Lung (tissue), 12 donors: Measurements from ENCODE around the gene DNAJC9. TPM values are rescaled to one million over a fixed set of nuclear protein-coding genes. Genes with fewer than 3 reads are reported as not detected.
A peak's percentile ranks its signal among the peaks of the same experiment; 100 is the strongest.

ENCODE experiments used
- ATAC-seq: fragments of 200-7000 bp; cut with Tn5 transposase; one replicate; pipeline ENCODE4 v1.9.1; 2020; ENCODE audit warnings: moderate number of reproducible peaks; ENCODE audit not compliant: insufficient read depth, low FRiP score
- DNase-seq, 3 donors: peaks; one replicate each; pipeline ENCODE4 v3.0.0-alpha.2; 2013 to 2017
- H3K27ac ChIP-seq, 2 donors: one replicate each; pipeline ENCODE4 v1.5.1; 2013; ENCODE audit warnings: mild to moderate bottlenecking in 2 of 2, moderate library complexity in 2 of 2, control low read depth in 1 of 2, inconsistent platforms in 1 of 2, low read depth in 1 of 2, low read length in 1 of 2
- H3K27me3 ChIP-seq, 3 donors: one replicate each; pipeline ENCODE4 v1.5.1; 2013; ENCODE audit warnings: low read length in 2 of 3; ENCODE audit not compliant: control insufficient read depth in 3 of 3, insufficient read depth in 3 of 3
- H3K36me3 ChIP-seq, 4 donors: one replicate each; pipeline ENCODE4 v1.5.1; 2013; ENCODE audit warnings: low read length in 4 of 4, mild to moderate bottlenecking in 1 of 4, moderate library complexity in 1 of 4; ENCODE audit not compliant: control insufficient read depth in 4 of 4, insufficient read depth in 4 of 4
- H3K4me1 ChIP-seq, 5 donors: one replicate each; pipeline ENCODE4 v1.5.1; 2013; ENCODE audit warnings: low read length in 5 of 5, mild to moderate bottlenecking in 2 of 5, moderate library complexity in 1 of 5; ENCODE audit not compliant: control insufficient read depth in 5 of 5, insufficient read depth in 5 of 5
- H3K4me3 ChIP-seq: one replicate; pipeline ENCODE4 v1.5.1; 2013; ENCODE audit warnings: mild to moderate bottlenecking, control low read depth, moderate library complexity
- H3K9ac ChIP-seq, 2 donors: one replicate each; pipeline ENCODE4 v1.5.1; 2013; ENCODE audit warnings: low read length in 2 of 2, control low read depth in 1 of 2; ENCODE audit not compliant: insufficient read depth in 1 of 2
- H3K9me3 ChIP-seq, 4 donors: one replicate each; pipeline ENCODE4 v1.5.1; 2013; ENCODE audit warnings: low read length in 3 of 4, mild to moderate bottlenecking in 1 of 4, moderate library complexity in 1 of 4; ENCODE audit not compliant: control insufficient read depth in 4 of 4, insufficient read depth in 3 of 4
- WGBS, 2 donors: extraction: QIAGEN DNeasy Blood & Tissue Kit; methylation state at CpG; one replicate each; pipeline ENCODE4 v1.1.7; 2013; 5-methylcytosine and 5-hydroxymethylcytosine counted together
- polyA plus RNA-seq, 2 donors: library from polyadenylated mRNA; stranded (reverse); fragments of 200-250 nt; gene quantifications; one replicate each; pipeline ENCODE4 v1.2.1, GENCODE V29; 2013
- total RNA-seq, 2 donors: library from RNA; depleted of rRNA in 1 of 2; stranded (reverse); fragments of >200 nt in 1 of 2; gene quantifications; one replicate each; pipeline ENCODE4 v1.2.1, GENCODE V29; 2014 to 2021
- TF ChIP-seq, protein P1 (sequence below): IDR thresholded peaks from 2 replicates; pipeline ENCODE4 v1.5.1; 2012; ENCODE audit warnings: mild to moderate bottlenecking; ENCODE audit errors: control extremely low read depth, extremely low read depth
- donor health status: control.
- donor health status: control.
- donor health status: Bipolar disorder and iron deficiency.
- donor health status: healthy.
- donor health status: DM: yes; HTN: yes; CAD: no.

The DNAJC9 gene
- total and polyA plus RNA-seq, 4 donors: 7.5 to 21.0 (median 11.5) TPM

DNA sequence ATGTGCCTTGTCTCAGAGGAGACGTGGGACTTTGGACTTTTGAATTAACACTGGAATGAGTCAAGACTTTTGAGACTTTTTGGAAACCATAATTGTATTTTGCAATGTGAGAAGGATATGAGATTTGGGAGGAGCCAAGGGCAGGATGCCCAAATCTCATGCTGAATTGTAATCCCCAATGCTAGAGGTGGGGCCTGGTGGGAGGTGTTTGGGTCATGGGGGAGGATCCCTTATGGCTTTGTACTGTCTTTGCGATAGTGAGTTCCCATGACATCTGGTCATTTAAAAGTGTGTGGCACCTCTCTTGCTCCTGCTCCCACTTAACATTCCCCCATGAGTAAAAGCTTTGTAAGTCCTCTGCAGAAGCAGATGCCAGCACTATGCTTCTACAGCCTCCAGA, 39.2 kb downstream of the DNAJC9 start:
- Histone ChIP-seq H3K9ac (no peak overlapping the region), H3K36me3 (peaks cover 0 to 8% (median 1%) of the 10 kb centered on the region in 4 donors), H3K27ac (no peak overlapping the region), H3K4me1 (no peaks in the 10 kb centered on the region), H3K4me3 (no peak overlapping the region), H3K27me3 (no peaks in the 10 kb centered on the region), H3K9me3 (no peaks in the 10 kb centered on the region)
- ATAC-seq: no peak
- 82 to 89% methylated on average over 2 of the region's 2 CpGs for WGBS, 2 donors
- TF ChIP-seq, protein P1, sequence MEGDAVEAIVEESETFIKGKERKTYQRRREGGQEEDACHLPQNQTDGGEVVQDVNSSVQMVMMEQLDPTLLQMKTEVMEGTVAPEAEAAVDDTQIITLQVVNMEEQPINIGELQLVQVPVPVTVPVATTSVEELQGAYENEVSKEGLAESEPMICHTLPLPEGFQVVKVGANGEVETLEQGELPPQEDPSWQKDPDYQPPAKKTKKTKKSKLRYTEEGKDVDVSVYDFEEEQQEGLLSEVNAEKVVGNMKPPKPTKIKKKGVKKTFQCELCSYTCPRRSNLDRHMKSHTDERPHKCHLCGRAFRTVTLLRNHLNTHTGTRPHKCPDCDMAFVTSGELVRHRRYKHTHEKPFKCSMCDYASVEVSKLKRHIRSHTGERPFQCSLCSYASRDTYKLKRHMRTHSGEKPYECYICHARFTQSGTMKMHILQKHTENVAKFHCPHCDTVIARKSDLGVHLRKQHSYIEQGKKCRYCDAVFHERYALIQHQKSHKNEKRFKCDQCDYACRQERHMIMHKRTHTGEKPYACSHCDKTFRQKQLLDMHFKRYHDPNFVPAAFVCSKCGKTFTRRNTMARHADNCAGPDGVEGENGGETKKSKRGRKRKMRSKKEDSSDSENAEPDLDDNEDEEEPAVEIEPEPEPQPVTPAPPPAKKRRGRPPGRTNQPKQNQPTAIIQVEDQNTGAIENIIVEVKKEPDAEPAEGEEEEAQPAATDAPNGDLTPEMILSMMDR: no peak
- DNase-seq: peak in 1 of 3 donors; percentile 10

DNA sequence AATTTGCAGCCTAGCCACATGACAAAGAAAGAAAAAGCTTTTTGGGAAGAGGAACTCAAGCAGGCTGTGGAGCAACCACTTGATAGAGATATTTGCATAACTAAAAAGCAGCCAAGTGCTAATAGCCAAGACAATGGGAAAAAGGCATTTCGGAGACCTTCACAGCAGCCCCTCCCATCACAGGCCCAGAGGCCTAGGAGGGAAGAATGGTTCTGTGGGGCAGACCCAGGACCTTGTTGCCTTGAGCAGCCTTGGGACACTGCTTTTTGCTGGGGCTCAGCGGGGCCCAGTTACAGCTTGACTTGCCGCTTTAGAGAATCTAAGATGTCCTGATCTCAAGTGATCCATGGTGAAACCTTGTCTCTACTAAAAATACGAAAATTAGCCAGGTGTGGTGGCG, 40.7 kb downstream of the DNAJC9 start:
- TF ChIP-seq, protein P1: no peak
- H3K4me1 ChIP-seq: no peaks in the 10 kb centered on the region
- peaks cover 2 to 8% (median 4%) of the 10 kb centered on the region in 4 donors for H3K36me3 ChIP-seq
- ATAC-seq (no peak), DNase-seq (no peak)
- no peaks in the 10 kb centered on the region for H3K9me3 ChIP-seq
- WGBS, 2 donors: 98 to 99% methylated on average over 5 of the region's 5 CpGs
- no peak overlapping the region for H3K4me3 ChIP-seq
- no peak overlapping the region for H3K9ac ChIP-seq
- no peak overlapping the region for H3K27ac ChIP-seq
- no peaks in the 10 kb centered on the region for H3K27me3 ChIP-seq

DNA sequence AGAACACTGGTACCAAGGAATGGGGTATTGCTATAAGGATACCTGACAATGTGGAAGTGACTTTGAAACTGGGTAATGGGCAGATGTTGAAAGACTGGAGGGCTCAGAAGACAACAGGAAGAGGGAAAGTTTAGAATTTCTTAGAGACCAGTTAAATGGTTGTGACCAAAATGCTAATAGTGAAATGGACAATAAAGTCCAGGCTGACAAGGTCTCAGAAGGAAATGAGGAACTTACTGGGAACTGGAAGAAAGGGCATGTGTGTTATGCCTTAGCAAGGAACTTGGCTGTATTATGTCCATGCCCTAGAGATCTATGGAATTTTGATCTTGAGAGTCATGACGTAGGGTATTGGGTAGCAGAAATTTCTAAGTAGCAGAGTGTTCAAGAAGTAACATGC, 41.2 kb downstream of the DNAJC9 start:
- Histone ChIP-seq H3K27ac (no peak overlapping the region), H3K9ac (no peak overlapping the region), H3K9me3 (no peaks in the 10 kb centered on the region), H3K4me3 (no peak overlapping the region), H3K36me3 (peaks cover 3 to 8% (median 5%) of the 10 kb centered on the region in 4 donors), H3K4me1 (no peaks in the 10 kb centered on the region), H3K27me3 (no peaks in the 10 kb centered on the region)
- DNase-seq (no peak), ATAC-seq (no peak)
- TF ChIP-seq, protein P1: no peak
- WGBS, 2 donors: 89 to 90% methylated on average over 1 of the region's 1 CpG

DNA sequence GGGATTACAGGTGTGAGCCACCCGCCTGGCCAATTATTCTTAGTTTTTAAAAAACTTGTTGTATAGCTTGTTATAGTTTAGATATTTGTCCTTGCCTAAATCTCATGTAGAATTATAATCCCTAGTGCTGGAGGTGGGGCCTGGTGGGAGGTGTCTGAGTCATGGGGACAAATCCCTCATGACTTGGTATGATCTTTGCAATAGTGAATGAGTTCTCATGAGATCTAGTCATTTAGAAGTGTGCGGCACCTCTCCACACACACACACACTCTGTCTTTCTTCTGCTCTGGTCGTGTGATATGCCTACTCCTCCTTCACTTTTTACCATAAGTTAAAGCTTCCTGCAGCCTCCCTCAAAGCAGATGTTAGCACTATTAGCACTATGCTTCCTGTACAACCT, 42.0 kb downstream of the DNAJC9 start:
- 95% methylated on average over 3 of the region's 3 CpGs for WGBS, 2 donors
- TF ChIP-seq, protein P1: no peak
- no peak for DNase-seq
- no peak for ATAC-seq
- Histone ChIP-seq H3K27ac (no peak overlapping the region), H3K9ac (no peak overlapping the region), H3K4me3 (no peak overlapping the region), H3K9me3 (no peaks in the 10 kb centered on the region), H3K4me1 (no peaks in the 10 kb centered on the region), H3K36me3 (peaks cover 4 to 8% (median 5%) of the 10 kb centered on the region in 4 donors), H3K27me3 (no peaks in the 10 kb centered on the region)
